SK-N-SH (cell line): ENCODE data around the gene PPP1R27. TPM values are rescaled to one million over a fixed set of nuclear protein-coding genes. Genes with fewer than 3 reads are reported as not detected.

Source experiments
- CTCF ChIA-PET: fragments of 300-600, 350-600 bp; formaldehyde crosslinking; extraction: SDS; loops from one replicate; lab custom pipeline; 2021; lab: Yijun Ruan, JAX
- POLR2A ChIA-PET: fragments of 350-600 bp; sonication (Branson Sonifier 250); formaldehyde crosslinking; extraction: SDS; loops from one replicate; lab custom pipeline; 2020; ENCODE audit warnings: antibody characterized with exemption, inconsistent platforms; lab: Yijun Ruan, JAX
- DNase-seq: peaks from one replicate; pipeline ENCODE4 v3.0.0; 2012
- H2AFZ ChIP-seq: fragments of 200-600 bp; sonication (generic); 2 replicates; pipeline ENCODE4 v1.8.1; 2016; ENCODE audit warnings: antibody characterized with exemption, mild to moderate bottlenecking, low read depth
- H3F3A ChIP-seq: fragments of 200-600 bp; sonication (generic); replicated peaks from 2 replicates; pipeline ENCODE3; 2016; ENCODE audit warnings: antibody characterized with exemption, mild to moderate bottlenecking; ENCODE audit not compliant: insufficient read depth
- H3K27ac ChIP-seq, 2 experiments: fragments of 200-500 bp in 1 of 2; fragments of 200-600 bp in 1 of 2; sonication (Bioruptor generic) in 1 of 2; sonication (generic), shearing (Covaris generic) in 1 of 2; 2 replicates each; pipeline versions ENCODE4 v1.5.1 to v1.6.1; 2014 to 2016; ENCODE audit warnings: low read depth in 2 of 2, inconsistent platforms in 1 of 2, low read length in 1 of 2, mild to moderate bottlenecking in 1 of 2, mixed read lengths in 1 of 2
- H3K27me3 ChIP-seq: fragments of 200-600 bp; sonication (generic), shearing (Covaris generic); 2 replicates; pipeline ENCODE4 v1.6.1; 2016; ENCODE audit warnings: mixed run types; ENCODE audit not compliant: insufficient read depth
- H3K36me3 ChIP-seq, 2 experiments: fragments of 200-500 bp in 1 of 2; fragments of 200-600 bp in 1 of 2; sonication (Bioruptor generic) in 1 of 2; sonication (generic) in 1 of 2; replicated peaks in 1 of 2; 2 replicates each; pipeline versions ENCODE3 to v1.5.1; 2014 to 2016; ENCODE audit warnings: low read length in 1 of 2, mild to moderate bottlenecking in 1 of 2; ENCODE audit not compliant: insufficient read depth in 2 of 2, control insufficient read depth in 1 of 2
- H3K4me1 ChIP-seq, 2 experiments: fragments of 200-500 bp in 1 of 2; fragments of 200-600 bp in 1 of 2; sonication (Bioruptor generic) in 1 of 2; sonication (generic), shearing (Covaris generic) in 1 of 2; 2 replicates each; pipeline versions ENCODE4 v1.5.1 to v1.6.1; 2014 to 2016; ENCODE audit warnings: low read depth in 1 of 2, low read length in 1 of 2, mixed run types in 1 of 2; ENCODE audit not compliant: insufficient read depth in 2 of 2, control insufficient read depth in 1 of 2
- H3K4me2 ChIP-seq: fragments of 200-600 bp; sonication (generic), shearing (Covaris generic); 2 replicates; pipeline ENCODE4 v1.6.1; 2017; ENCODE audit warnings: mixed run types
- H3K4me3 ChIP-seq, 2 experiments: fragments of 200-500 bp in 1 of 2; fragments of 200-600 bp in 1 of 2; sonication (Bioruptor generic) in 1 of 2; sonication (generic), shearing (Covaris generic) in 1 of 2; 2 replicates each; pipeline versions ENCODE4 v1.5.1 to v1.8.1; 2014 to 2016; ENCODE audit warnings: low read depth in 2 of 2, inconsistent platforms in 1 of 2, low read length in 1 of 2, mild to moderate bottlenecking in 1 of 2, mixed read lengths in 1 of 2, moderate library complexity in 1 of 2
- H3K79me2 ChIP-seq: fragments of 200-600 bp; sonication (generic); 2 replicates; pipeline ENCODE4 v1.8.1; 2017; ENCODE audit warnings: mild to moderate bottlenecking; ENCODE audit not compliant: insufficient read depth
- H3K9ac ChIP-seq: fragments of 200-600 bp; sonication (generic); 2 replicates; pipeline ENCODE4 v1.6.1; 2017; ENCODE audit warnings: mixed run types
- H3K9me2 ChIP-seq: fragments of 200-600 bp; sonication (generic); 2 replicates; pipeline ENCODE4 v1.6.1; 2017; ENCODE audit warnings: mixed run types
- H3K9me3 ChIP-seq: fragments of 200-600 bp; sonication (generic); 2 replicates; pipeline ENCODE4 v1.6.1; 2017; ENCODE audit warnings: mixed run types, mild to moderate bottlenecking, moderate library complexity
- H4K20me1 ChIP-seq: fragments of 200-600 bp; sonication (generic); 2 replicates; pipeline ENCODE4 v1.6.1; 2017; ENCODE audit warnings: mild to moderate bottlenecking, mixed run types; ENCODE audit not compliant: insufficient read depth
- CHD2 ChIP-seq: fragments of 150-350 bp; IDR thresholded peaks from 2 replicates; pipeline ENCODE4 v1.6.1; 2018; ENCODE audit warnings: low read length; ENCODE audit not compliant: partially characterized antibody
- FOSL2 ChIP-seq: IDR thresholded peaks from 2 replicates; pipeline ENCODE4 v1.4.0; 2012; ENCODE audit warnings: low read depth, mild to moderate bottlenecking, moderate library complexity, borderline replicate concordance
- JUND ChIP-seq: IDR thresholded peaks from 2 replicates; pipeline ENCODE4 v1.4.0; 2012
- MEF2A ChIP-seq: IDR thresholded peaks from 2 replicates; pipeline ENCODE4 v1.4.0; 2012; ENCODE audit warnings: low read depth, borderline replicate concordance
- MXI1 ChIP-seq: IDR thresholded peaks from 2 replicates; pipeline ENCODE4 v1.6.1; 2012; ENCODE audit warnings: mild to moderate bottlenecking, low read depth, low read length, improper control_type of control experiment
- NRF1 ChIP-seq: IDR thresholded peaks from 2 replicates; pipeline ENCODE4 v1.6.1; 2012; ENCODE audit warnings: low read depth, mild to moderate bottlenecking, low read length
- RAD21 ChIP-seq: IDR thresholded peaks from 2 replicates; pipeline ENCODE4 v1.6.1; 2012; ENCODE audit warnings: mild to moderate bottlenecking, low read length
- SIN3A ChIP-seq: IDR thresholded peaks from 2 replicates; pipeline ENCODE4 v1.6.1; 2012; ENCODE audit warnings: low read depth, mild to moderate bottlenecking, low read length, moderate library complexity, borderline replicate concordance
- SMC3 ChIP-seq: IDR thresholded peaks from 2 replicates; pipeline ENCODE4 v1.6.1; 2012; ENCODE audit warnings: low read depth, low read length, improper control_type of control experiment
- TAF1 ChIP-seq: IDR thresholded peaks from 2 replicates; pipeline ENCODE4 v1.6.1; 2012; ENCODE audit warnings: low read depth, mild to moderate bottlenecking, low read length, moderate library complexity, borderline replicate concordance
- TCF12 ChIP-seq: IDR thresholded peaks from 2 replicates; pipeline ENCODE4 v1.4.0; 2012
- WGBS: methylation state at CpG from one replicate; pipeline ENCODE4 v1.1.6; 2017; ENCODE audit warnings: low lambda C conversion rate; 5-methylcytosine and 5-hydroxymethylcytosine counted together
- polyA plus RNA-seq, 3 experiments: library from polyadenylated mRNA; depleted of rRNA; stranded (reverse); fragments of >200 nt; gene quantifications; 2 replicates each; pipeline ENCODE4 v1.2.3, GENCODE V29; 2012
- TF ChIP-seq, protein P1 (sequence below): fragments of 150-350 bp; IDR thresholded peaks from 2 replicates; pipeline ENCODE4 v1.6.1; 2017; ENCODE audit warnings: antibody characterized with exemption, low read length, low read depth, borderline replicate concordance
- TF ChIP-seq, protein P2 (sequence below): IDR thresholded peaks from 2 replicates; pipeline ENCODE4 v1.4.0; 2012; ENCODE audit warnings: low read depth

Gene PPP1R27
- polyA plus RNA-seq, 1 of the 3 experiments (the other 2 are of a cell fraction), result 0.07 TPM

DNA sequence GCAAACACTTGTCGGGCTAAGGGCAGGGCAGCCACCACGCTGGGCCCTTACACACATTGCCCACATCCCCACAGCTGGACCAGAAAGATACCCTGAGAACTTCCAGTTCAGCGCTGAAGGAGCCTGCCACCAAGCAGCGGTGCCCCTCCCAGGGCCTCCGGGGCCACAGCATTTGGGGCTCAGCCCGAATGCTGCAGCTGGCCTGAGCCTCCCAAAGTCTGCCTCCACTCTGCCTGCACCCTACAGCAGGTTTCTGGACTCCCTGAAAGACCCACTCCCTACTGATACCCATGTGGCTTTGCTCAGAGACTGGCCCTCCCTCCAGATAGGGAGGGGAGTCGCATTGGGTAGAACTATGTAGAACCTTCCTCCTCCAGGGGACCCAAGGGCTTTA is 3.3 kb downstream of the PPP1R27 start (continued):
- TF ChIP-seq, protein P1, sequence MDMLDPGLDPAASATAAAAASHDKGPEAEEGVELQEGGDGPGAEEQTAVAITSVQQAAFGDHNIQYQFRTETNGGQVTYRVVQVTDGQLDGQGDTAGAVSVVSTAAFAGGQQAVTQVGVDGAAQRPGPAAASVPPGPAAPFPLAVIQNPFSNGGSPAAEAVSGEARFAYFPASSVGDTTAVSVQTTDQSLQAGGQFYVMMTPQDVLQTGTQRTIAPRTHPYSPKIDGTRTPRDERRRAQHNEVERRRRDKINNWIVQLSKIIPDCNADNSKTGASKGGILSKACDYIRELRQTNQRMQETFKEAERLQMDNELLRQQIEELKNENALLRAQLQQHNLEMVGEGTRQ, result no peak
- TF ChIP-seq FOSL2 (no peak), TAF1 (no peak), SIN3A (no peak), SMC3 (no peak), MXI1 (no peak), RAD21 (no peak)

DNA sequence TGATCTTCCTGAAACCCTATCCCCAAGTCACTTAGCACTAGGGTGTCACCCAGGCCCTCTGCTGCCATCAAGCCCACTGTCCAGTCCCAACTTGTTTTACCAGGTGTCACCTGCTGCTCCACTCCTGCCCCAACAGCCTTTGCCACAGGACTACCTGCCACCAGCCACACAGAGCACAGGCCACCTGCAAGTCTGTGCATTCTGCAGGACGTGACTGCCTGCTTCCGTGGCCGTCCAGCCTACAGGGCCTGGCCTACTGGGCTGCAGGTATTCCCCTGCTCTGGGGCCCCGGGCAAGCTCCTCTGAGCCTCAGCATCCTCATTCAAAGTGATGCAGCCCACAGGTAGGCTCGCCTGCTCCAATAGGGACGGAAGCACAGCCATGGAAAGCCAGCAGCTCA is 5.0 kb downstream of the PPP1R27 start:
- WGBS, result 88% methylated on average over 6 of the region's 6 CpGs
- H3K9me3 ChIP-seq, result no peaks in the 10 kb centered on the region
- no peak overlapping the region for H2AFZ ChIP-seq
- peaks cover 16% of the 10 kb centered on the region for H3F3A ChIP-seq
- H3K27ac ChIP-seq, result no peak overlapping the region
- H3K79me2 ChIP-seq, result peaks cover 68% of the 10 kb centered on the region
- no peaks in the 10 kb centered on the region for H3K27me3 ChIP-seq
- CTCF ChIA-PET, result interaction anchor here (1.0 to 3.1 kb wide), 4 partner anchors 19 to 96 kb away, joined by 3 to 8 read pairs (median 4); no protein-coding TSS in a partner anchor
- no peak for TF ChIP-seq NRF1
- TF ChIP-seq MEF2A, result no peak
- POLR2A ChIA-PET, result interaction anchor here (0.5 to 0.7 kb wide), 2 partner anchors 24 kb away, joined by 3 read pairs; no protein-coding TSS in a partner anchor
- H3K9ac ChIP-seq, result no peak overlapping the region
- H3K9me2 ChIP-seq, result no peaks in the 10 kb centered on the region
- no peaks in the 10 kb centered on the region for H3K36me3 ChIP-seq
- H4K20me1 ChIP-seq, result peaks cover 33% of the 10 kb centered on the region; the same call in 1 of the 2 replicates
- DNase-seq, result no peak
- H3K4me2 ChIP-seq, result no peak overlapping the region
- no peak overlapping the region for H3K4me3 ChIP-seq
- H3K4me1 ChIP-seq, result peaks cover 0 to 27% of the 10 kb centered on the region in 2 experiments; a peak in 3 of 4 replicates

DNA sequence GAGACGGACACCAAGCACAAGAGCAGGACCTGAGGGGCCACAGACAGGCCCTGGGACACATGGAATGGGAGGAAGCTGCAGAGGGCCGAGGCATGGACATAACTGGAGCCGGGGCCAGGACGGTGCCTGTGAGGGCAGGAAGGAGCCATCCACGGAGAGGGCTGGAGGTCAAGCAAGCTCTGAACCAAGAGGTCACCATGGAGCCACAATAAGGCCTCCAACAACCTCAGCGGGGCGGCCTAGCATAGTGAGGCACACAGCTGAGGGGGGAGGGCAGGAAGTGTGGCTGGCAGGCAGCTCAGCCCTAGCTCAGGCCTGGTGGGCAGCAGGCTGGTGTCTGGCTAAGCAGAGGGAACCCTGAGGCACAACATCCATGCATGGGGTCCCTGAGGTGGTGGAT is 6.2 kb downstream of the PPP1R27 start:
- CTCF ChIA-PET, result interaction anchor here (0.7 to 3.1 kb wide), 5 partner anchors 16 to 115 kb away, joined by 3 to 8 read pairs (median 5); no protein-coding TSS in a partner anchor
- no peak overlapping the region for H3K9ac ChIP-seq
- H3K9me3 ChIP-seq, result no peaks in the 10 kb centered on the region
- no peak for DNase-seq
- H3K27ac ChIP-seq, result no peak overlapping the region
- 73% methylated on average over 7 of the region's 7 CpGs for WGBS
- peaks cover 33% of the 10 kb centered on the region; the same call in 1 of the 2 replicates for H4K20me1 ChIP-seq
- no peak overlapping the region for H3K4me2 ChIP-seq
- H3K27me3 ChIP-seq, result no peaks in the 10 kb centered on the region
- no peak for TF ChIP-seq SMC3
- TF ChIP-seq FOSL2, result no peak
- TF ChIP-seq JUND, result no peak
- TF ChIP-seq, protein P2, sequence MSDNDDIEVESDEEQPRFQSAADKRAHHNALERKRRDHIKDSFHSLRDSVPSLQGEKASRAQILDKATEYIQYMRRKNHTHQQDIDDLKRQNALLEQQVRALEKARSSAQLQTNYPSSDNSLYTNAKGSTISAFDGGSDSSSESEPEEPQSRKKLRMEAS, result no peak
- TF ChIP-seq NRF1, result no peak
- no peak for TF ChIP-seq TCF12
- TF ChIP-seq CHD2, result no peak
- H3K36me3 ChIP-seq, result no peaks in the 10 kb centered on the region
- POLR2A ChIA-PET, result interaction anchor here (1.0 kb wide), 1 partner anchor 9 kb away, joined by 3 read pairs; no protein-coding TSS in a partner anchor
- no peak overlapping the region for H2AFZ ChIP-seq
- H3K79me2 ChIP-seq, result peaks cover 61% of the 10 kb centered on the region
- no peak overlapping the region for H3K4me3 ChIP-seq
- no peaks in the 10 kb centered on the region for H3K9me2 ChIP-seq
- H3K4me1 ChIP-seq, result peaks cover 0 to 17% of the 10 kb centered on the region in 2 experiments; a peak in 3 of 4 replicates
- peaks cover 12% of the 10 kb centered on the region for H3F3A ChIP-seq
